ENCODE results near the gene CNFN.

GRCh38 chr19:42355896-42356295, 34.2 kb downstream of the CNFN start:
- TF ChIP-seq CTCF (IDR thresholded peaks at IDR 0.05; ENCODE audit: low read length), result no peak
- no peak for TF ChIP-seq EZH2 (IDR thresholded peaks at IDR 0.05; ENCODE audit: borderline replicate concordance, low read length)

Data from OCI-LY1 (cell line).